Tibial artery (tissue), 4 donors: ENCODE data around the gene CLEC9A.

ENCODE experiments used
- DNase-seq, 2 donors: peaks; one replicate each; pipeline ENCODE4 v3.0.0-alpha.2; 2019
- H3K27ac ChIP-seq, 2 donors: fragments of 200-600 bp; sonication (generic) in 1 of 2; 1 replicate in 1 of 2; 2 replicates in 1 of 2; pipeline ENCODE4 v1.5.1; 2018 to 2019; ENCODE audit warnings: mild to moderate bottlenecking in 1 of 2
- H3K27me3 ChIP-seq, 2 donors: fragments of 200-600 bp; sonication (generic) in 1 of 2; one replicate each; pipeline versions ENCODE4 v1.5.1 to v1.6.0; 2016 to 2019
- H3K36me3 ChIP-seq, 3 donors: fragments of 200-600 bp; sonication (generic) in 2 of 3; one replicate each; pipeline ENCODE4 v1.5.1; 2016 to 2019; ENCODE audit warnings: mild to moderate bottlenecking in 2 of 3
- H3K4me1 ChIP-seq, 4 donors: fragments of 200-600 bp; sonication (generic) in 2 of 4; 1 replicate in 3 of 4; 2 replicates in 1 of 4; pipeline ENCODE4 v1.5.1; 2016 to 2019
- H3K4me3 ChIP-seq, 2 donors: fragments of 200-600 bp; sonication (generic) in 1 of 2; 1 replicate in 1 of 2; 2 replicates in 1 of 2; pipeline ENCODE4 v1.5.1; 2018 to 2019; ENCODE audit warnings: mild to moderate bottlenecking in 2 of 2
- H3K9me3 ChIP-seq, 3 donors: fragments of 200-600 bp; sonication (generic) in 1 of 3; one replicate each; pipeline ENCODE4 v1.5.1; 2016 to 2019
- intact Hi-C: fragments of 100-400 bp; cut with DNase I; formaldehyde crosslinking; loops from one replicate; pipeline ENCODE4 v1.15.0; 2023; ENCODE audit warnings: low total_unique reads
- TF ChIP-seq, protein P1 (sequence below), 2 experiments: fragments of 200-600 bp in 1 of 2; fragments of 450-650 bp in 1 of 2; IDR thresholded peaks; one replicate each; pipeline ENCODE4 v1.5.1; 2017 to 2019; ENCODE audit warnings: antibody characterized with exemption in 2 of 2, mild to moderate bottlenecking in 1 of 2, moderate library complexity in 1 of 2

CLEC9A gene

DNA sequence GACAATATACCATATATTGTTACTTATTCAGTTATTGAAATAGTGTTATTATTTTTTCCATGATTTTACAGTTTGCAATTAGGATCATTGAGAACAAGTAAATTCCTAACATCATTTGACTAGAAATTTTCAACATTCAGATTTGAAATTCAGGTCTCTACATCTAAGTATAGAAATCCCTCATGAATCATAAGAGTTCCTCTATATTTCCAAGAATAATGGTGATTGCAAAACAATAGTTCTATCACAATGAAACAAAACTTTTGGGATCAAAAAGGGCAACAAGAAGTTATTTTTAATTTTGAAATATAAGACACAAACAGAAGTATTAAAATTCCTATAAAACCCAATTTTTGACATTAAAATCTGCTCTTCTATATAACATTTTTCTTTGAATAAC, 57.5 kb downstream of the CLEC9A start:
- H3K36me3 ChIP-seq = no peaks in the 10 kb centered on the region
- H3K9me3 ChIP-seq = no peaks in the 10 kb centered on the region
- no peaks in the 10 kb centered on the region for H3K4me1 ChIP-seq
- intact Hi-C loops = no loop called here
- H3K4me3 ChIP-seq = no peak overlapping the region
- no peaks in the 10 kb centered on the region for H3K27me3 ChIP-seq
- H3K27ac ChIP-seq = no peak overlapping the region
- DNase-seq = no peak
- TF ChIP-seq, protein P1, sequence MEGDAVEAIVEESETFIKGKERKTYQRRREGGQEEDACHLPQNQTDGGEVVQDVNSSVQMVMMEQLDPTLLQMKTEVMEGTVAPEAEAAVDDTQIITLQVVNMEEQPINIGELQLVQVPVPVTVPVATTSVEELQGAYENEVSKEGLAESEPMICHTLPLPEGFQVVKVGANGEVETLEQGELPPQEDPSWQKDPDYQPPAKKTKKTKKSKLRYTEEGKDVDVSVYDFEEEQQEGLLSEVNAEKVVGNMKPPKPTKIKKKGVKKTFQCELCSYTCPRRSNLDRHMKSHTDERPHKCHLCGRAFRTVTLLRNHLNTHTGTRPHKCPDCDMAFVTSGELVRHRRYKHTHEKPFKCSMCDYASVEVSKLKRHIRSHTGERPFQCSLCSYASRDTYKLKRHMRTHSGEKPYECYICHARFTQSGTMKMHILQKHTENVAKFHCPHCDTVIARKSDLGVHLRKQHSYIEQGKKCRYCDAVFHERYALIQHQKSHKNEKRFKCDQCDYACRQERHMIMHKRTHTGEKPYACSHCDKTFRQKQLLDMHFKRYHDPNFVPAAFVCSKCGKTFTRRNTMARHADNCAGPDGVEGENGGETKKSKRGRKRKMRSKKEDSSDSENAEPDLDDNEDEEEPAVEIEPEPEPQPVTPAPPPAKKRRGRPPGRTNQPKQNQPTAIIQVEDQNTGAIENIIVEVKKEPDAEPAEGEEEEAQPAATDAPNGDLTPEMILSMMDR (IDR thresholded peaks at IDR 0.05) = no peak

- H3K4me3 ChIP-seq = no peak overlapping the region
- DNase-seq = no peak
- no peaks in the 10 kb centered on the region for H3K9me3 ChIP-seq
- intact Hi-C loops = no loop called here
- H3K4me1 ChIP-seq = peaks cover 0 to 5% (median 0%) of the 10 kb centered on the region in 4 donors
- H3K27ac ChIP-seq = no peak overlapping the region
- no peaks in the 10 kb centered on the region for H3K27me3 ChIP-seq
- no peaks in the 10 kb centered on the region for H3K36me3 ChIP-seq
- TF ChIP-seq, protein P1 (IDR thresholded peaks at IDR 0.05) = no peak
Observed at GRCh38 chr12:10088955-10089900, 58.7 kb downstream of the CLEC9A start.

- no peak for DNase-seq
- no peak overlapping the region for H3K27ac ChIP-seq
- peaks cover 0 to 5% (median 0%) of the 10 kb centered on the region in 4 donors for H3K4me1 ChIP-seq
Observed at GRCh38 chr12:10094646-10095395, 64.3 kb downstream of the CLEC9A start.

GRCh38 chr12:10095971-10096370, 65.5 kb downstream of the CLEC9A start:
- DNase-seq = no peak
- Histone ChIP-seq H3K4me1 (peaks cover 0 to 8% (median 2%) of the 10 kb centered on the region in 4 donors), H3K27ac (no peak overlapping the region), H3K36me3 (no peaks in the 10 kb centered on the region), H3K9me3 (no peaks in the 10 kb centered on the region), H3K27me3 (no peaks in the 10 kb centered on the region), H3K4me3 (no peak overlapping the region)
- TF ChIP-seq, protein P1 (IDR thresholded peaks at IDR 0.05) = no peak
- intact Hi-C loops = no loop called here

More at GRCh38 chr12:10094646-10095395, 64.3 kb downstream of the CLEC9A start:
- TF ChIP-seq, protein P1 (IDR thresholded peaks at IDR 0.05) = no peak
- intact Hi-C loops = no loop called here
- Histone ChIP-seq H3K27me3 (no peaks in the 10 kb centered on the region), H3K4me3 (no peak overlapping the region), H3K36me3 (no peaks in the 10 kb centered on the region), H3K9me3 (no peaks in the 10 kb centered on the region)

DNA sequence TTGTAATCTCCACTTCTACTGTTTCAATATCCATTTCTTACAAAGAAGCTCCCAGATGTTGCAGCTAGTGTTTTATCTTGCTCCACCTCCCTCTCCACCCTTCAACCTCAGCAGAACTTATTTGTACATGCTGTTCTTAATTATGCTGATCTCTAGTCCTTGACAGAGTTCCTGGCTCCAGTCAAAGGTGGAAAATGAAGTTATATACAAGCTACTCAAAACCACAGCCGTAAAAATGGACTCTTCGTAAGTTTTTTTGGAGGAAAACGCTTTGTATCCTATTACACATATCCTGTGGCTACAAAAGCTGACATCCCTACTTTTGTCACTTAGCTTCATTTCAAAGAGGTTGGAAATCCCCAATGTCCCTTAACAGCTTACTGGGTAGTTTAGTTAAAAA, 67.0 kb downstream of the CLEC9A start:
- no peak overlapping the region for H3K4me3 ChIP-seq

More for the DNA sequence above, 67.0 kb downstream of the CLEC9A start:
- Histone ChIP-seq H3K36me3 (no peaks in the 10 kb centered on the region), H3K27ac (no peak overlapping the region), H3K9me3 (no peaks in the 10 kb centered on the region), H3K4me1 (peaks cover 0 to 20% (median 6%) of the 10 kb centered on the region in 4 donors), H3K27me3 (no peaks in the 10 kb centered on the region)
- TF ChIP-seq, protein P1 (IDR thresholded peaks at IDR 0.05) = no peak
- intact Hi-C loops = no loop called here
- no peak for DNase-seq
